Stomach (tissue), 4 donors: Measurements from ENCODE around the gene LYL1.

ENCODE experiments used
- EP300 ChIP-seq: sonication (generic); formaldehyde crosslinking; IDR thresholded peaks from one replicate; pipeline ENCODE4 v1.6.1; 2017; ENCODE audit warnings: antibody characterized with exemption
- POLR2A ChIP-seq, 4 donors: fragments of 450-650 bp; IDR thresholded peaks; one replicate each; pipeline ENCODE4 v1.6.1; 2016; ENCODE audit warnings: antibody characterized with exemption in 4 of 4, control low read depth in 2 of 4, mild to moderate bottlenecking in 1 of 4, moderate library complexity in 1 of 4
- POLR2AphosphoS5 ChIP-seq, 3 donors: sonication (generic); formaldehyde crosslinking; IDR thresholded peaks; one replicate each; pipeline ENCODE4 v1.6.1; 2016; ENCODE audit warnings: antibody characterized with exemption in 3 of 3
- TF ChIP-seq, protein P1 (sequence below), 7 experiments: fragments of 450-650 bp in 4 of 7; fragments of 200-600 bp in 3 of 7; sonication (generic) in 3 of 7; IDR thresholded peaks; one replicate each; pipeline ENCODE4 v1.5.1; 2016 to 2019; ENCODE audit warnings: antibody characterized with exemption in 7 of 7, control low read depth in 2 of 7, mild to moderate bottlenecking in 1 of 7

DNA sequence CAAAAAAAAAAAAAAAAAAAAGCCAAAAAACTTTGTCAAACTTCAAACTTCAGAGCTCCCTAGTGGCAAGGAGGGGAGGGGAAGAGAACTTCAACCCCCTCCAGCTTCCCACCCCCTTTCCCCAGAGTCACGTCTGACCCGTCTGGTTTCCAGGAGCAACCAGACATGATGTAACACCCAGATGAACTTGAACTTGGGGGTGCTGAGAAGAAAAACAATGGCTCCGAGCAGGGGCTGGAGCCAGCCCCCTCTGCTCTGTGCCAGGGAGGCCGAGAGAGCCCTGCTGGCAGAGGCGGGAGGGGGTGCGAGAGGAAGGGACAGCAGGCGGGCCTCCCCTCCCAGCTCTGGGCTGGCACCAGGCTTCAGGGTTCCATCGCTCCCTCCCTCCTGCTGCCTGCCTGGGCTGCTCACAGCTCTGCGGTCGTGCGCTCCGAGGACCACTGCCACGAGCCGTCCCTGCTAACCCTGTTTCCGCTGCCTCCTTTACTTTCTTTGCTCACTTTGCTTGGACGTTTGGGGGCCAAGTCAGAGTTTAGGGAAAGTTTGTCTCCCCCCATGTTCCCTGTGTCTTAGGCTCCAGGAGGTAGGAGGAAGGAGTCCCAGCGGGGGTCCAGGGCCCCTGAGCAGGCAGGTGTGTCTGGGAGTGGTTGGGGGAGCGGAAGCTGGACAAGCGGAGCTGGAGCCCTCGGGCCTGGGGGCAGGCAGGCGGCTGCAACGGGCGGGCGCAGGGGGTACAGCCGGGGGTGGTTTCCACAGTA lies 11.1 kb downstream of the LYL1 start:
- TF ChIP-seq, protein P1, sequence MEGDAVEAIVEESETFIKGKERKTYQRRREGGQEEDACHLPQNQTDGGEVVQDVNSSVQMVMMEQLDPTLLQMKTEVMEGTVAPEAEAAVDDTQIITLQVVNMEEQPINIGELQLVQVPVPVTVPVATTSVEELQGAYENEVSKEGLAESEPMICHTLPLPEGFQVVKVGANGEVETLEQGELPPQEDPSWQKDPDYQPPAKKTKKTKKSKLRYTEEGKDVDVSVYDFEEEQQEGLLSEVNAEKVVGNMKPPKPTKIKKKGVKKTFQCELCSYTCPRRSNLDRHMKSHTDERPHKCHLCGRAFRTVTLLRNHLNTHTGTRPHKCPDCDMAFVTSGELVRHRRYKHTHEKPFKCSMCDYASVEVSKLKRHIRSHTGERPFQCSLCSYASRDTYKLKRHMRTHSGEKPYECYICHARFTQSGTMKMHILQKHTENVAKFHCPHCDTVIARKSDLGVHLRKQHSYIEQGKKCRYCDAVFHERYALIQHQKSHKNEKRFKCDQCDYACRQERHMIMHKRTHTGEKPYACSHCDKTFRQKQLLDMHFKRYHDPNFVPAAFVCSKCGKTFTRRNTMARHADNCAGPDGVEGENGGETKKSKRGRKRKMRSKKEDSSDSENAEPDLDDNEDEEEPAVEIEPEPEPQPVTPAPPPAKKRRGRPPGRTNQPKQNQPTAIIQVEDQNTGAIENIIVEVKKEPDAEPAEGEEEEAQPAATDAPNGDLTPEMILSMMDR (IDR thresholded peaks at IDR 0.05): no peak
- TF ChIP-seq POLR2A (IDR thresholded peaks at IDR 0.05) (no peak), POLR2AphosphoS5 (IDR thresholded peaks at IDR 0.05) (no peak), EP300 (no peak)
